Measurements from ENCODE around the gene SPEN.
"Not testable (repeated sequence)": the region's sequence is repeated elsewhere in the genome, so short reads cannot be mapped to it uniquely, and the experiment has no call there.

The SPEN gene

GRCh38 chr1:15856888-15857287, 9.4 kb downstream of the SPEN start:
- DNase-seq, result no peak

- DNase-seq, result no peak
Measured at GRCh38 chr1:15858069-15858670, 10.7 kb downstream of the SPEN start.

GRCh38 chr1:15858672-15859372, 11.3 kb downstream of the SPEN start:
- no peak for DNase-seq

- no peak for DNase-seq
Measured at GRCh38 chr1:15863156-15863901, 15.8 kb downstream of the SPEN start.

- no peak for DNase-seq
Measured at GRCh38 chr1:15866721-15867201, 19.3 kb downstream of the SPEN start.

GRCh38 chr1:15867288-15867687, 19.8 kb downstream of the SPEN start:
- DNase-seq, result no peak

GRCh38 chr1:15869413-15869812, 21.9 kb downstream of the SPEN start:
- DNase-seq, result no peak

GRCh38 chr1:15870421-15870820, 22.9 kb downstream of the SPEN start:
- no peak for DNase-seq

- no peak for DNase-seq
Measured at GRCh38 chr1:15874471-15874870, 27.0 kb downstream of the SPEN start.

- DNase-seq, result no peak
Measured at GRCh38 chr1:15876357-15877055, 29.0 kb downstream of the SPEN start.

- DNase-seq, result no peak
Measured at GRCh38 chr1:15881961-15882360, 34.5 kb downstream of the SPEN start.

- DNase-seq, result no peak
Measured at GRCh38 chr1:15882665-15883064, 35.2 kb downstream of the SPEN start.

- no peak for DNase-seq
Measured at GRCh38 chr1:15883326-15883725, 35.8 kb downstream of the SPEN start.

- no peak for DNase-seq
Measured at GRCh38 chr1:15884477-15884876, 37.0 kb downstream of the SPEN start.

- DNase-seq, result no peak
Measured at GRCh38 chr1:15885269-15885668, 37.8 kb downstream of the SPEN start.

- DNase-seq, result peak; percentile 92
Measured at GRCh38 chr1:15885701-15886610, 38.4 kb downstream of the SPEN start.

- DNase-seq, result no peak
Measured at GRCh38 chr1:15886611-15887167, 39.2 kb downstream of the SPEN start.

GRCh38 chr1:15892857-15893599, 45.5 kb downstream of the SPEN start:
- not testable (repeated sequence) for DNase-seq

- DNase-seq, result no peak
Measured at GRCh38 chr1:15895233-15895632, 47.7 kb downstream of the SPEN start.

- not testable (repeated sequence) for DNase-seq
Measured at GRCh38 chr1:15896841-15897610, 49.5 kb downstream of the SPEN start.

All from NCI-H345 (cell line).